Measurements from ENCODE around the gene ITGB4.

GRCh38 chr17:75691371-75691791 is 29.9 kb upstream of the ITGB4 start:
- TF ChIP-seq POLR2A (IDR thresholded peaks at IDR 0.05) (no peak), CTCF (IDR thresholded peaks at IDR 0.05 in 4 of 5, conservative IDR thresholded peaks at IDR 0.05 in 1 of 5) (no peak)

Data from gastrocnemius medialis (tissue), 4 donors.